HG03342 (cell line): ENCODE data around the gene KCNN3.
A peak's percentile ranks its signal among the peaks of the same experiment; 100 is the strongest.

ENCODE experiments used
- ATAC-seq: cut with Tn5 transposase; IDR thresholded peaks from one replicate; pipeline ENCODE4 v1.9.1; 2021; ENCODE audit warnings: mild to moderate bottlenecking, moderate library complexity; ENCODE audit not compliant: unreplicated experiment

Gene KCNN3

DNA sequence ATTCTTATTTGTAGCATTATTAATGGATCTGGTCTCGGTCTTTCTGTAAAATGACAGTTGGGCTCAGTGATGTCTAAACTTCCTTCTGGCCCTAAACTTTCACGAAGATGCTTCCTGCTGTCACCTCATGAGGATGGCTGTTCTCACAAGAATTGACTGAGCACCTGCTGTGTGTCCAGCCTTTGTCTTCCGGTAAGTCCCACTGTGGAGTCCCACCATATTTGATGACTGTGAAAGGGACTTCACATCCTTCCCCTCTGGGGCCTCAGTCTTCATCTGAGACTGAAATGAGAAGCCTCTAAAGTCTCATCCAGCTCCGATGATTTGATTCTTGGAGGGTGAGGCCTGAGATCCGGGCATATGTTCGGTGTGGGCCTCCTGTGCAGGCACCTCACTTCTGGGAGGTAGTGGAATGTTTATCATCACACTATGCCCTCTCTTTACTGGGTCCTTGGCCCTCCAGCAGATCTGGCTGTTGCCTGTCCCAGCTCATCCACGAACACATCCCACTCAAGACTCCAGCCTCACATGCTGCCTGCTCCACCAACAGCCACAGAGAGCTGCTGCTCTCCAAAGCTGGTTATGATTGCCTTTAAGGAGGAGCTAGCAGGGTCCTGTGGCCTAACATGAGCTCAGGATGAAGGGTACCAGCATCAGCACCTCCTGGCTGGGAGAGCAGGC lies 95.8 kb downstream of the KCNN3 start:
- ATAC-seq, result no peak

DNA sequence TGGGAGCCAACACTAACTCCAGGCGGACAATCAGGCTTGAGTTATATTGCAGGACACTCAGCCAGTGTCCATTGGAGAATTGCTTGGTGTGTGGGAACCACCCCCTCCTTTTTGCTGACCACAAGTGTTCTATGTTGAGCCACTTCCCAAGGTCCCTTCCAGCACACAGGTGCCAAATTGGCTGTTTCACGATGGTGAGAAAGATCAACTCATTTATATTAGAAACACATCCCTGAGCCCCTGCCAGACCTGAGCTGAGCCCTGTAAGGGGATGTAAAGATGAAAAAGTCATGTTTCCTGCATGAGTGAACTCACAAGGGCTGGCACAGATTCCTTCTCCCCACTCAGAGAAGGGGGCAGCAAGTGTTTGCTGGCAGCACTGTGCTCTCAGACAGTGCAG lies 96.5 kb downstream of the KCNN3 start:
- no peak for ATAC-seq

DNA sequence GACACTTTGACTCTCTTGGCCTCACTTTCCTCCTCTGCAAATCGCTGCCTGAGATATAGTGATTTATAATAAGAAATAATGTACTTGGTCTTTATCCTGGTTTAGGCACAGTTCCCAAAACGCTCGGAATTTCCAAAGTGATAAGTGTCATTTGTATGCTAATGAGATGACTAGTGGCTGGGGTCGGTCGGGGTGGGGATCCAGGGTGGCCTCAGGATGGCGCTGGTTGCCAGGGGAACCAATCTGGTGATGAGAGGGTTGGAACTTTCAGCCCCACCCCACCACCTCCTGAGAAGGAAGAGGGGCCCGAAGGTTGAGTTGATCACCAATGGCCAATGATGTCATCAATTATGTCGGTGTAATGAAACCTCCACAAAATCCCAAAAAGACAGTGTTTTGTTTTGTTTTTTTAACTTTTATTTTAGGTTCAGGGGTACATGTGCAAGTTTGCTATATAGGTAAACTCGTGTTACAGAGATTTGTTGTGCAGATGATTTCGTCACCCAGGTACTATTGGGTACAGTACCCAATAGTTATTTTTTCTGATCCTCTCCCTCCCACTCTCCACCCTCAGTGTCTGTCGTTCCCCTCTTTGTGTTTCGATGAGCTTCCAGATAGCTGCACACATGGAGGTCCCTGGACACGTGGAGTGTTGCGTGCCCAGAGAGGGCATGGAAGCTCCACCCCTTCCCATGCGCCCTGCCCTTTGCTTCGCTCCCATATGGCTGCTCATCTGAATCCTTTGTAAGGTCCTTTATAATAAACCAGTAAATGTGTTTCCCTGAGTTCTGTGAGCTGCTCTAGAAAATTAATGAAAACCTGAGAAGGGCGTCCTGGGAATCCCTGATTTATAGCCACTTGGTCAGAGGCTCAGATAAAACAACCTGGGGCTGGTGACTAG lies 97.2 kb downstream of the KCNN3 start:
- ATAC-seq, result no peak

DNA sequence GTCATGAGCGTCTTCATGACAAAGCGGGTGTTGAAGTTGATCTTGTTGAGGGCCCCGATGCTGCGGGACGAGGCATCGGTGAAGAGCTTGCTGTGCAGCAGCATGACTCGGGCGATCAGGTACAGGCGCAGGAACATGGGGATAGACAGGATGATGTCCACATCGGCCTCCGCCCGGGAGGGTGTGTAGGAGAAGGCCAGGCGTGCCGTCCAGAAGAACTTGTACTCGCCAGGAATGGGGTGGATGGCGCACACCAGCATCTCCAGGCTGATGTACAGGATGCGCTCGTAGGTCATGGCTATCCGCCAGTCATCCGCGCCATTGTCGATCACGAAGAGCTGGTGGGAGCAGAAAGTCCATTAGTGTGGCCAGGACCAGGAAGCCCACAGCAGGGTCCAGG lies 98.0 kb downstream of the KCNN3 start:
- ATAC-seq, result no peak

DNA sequence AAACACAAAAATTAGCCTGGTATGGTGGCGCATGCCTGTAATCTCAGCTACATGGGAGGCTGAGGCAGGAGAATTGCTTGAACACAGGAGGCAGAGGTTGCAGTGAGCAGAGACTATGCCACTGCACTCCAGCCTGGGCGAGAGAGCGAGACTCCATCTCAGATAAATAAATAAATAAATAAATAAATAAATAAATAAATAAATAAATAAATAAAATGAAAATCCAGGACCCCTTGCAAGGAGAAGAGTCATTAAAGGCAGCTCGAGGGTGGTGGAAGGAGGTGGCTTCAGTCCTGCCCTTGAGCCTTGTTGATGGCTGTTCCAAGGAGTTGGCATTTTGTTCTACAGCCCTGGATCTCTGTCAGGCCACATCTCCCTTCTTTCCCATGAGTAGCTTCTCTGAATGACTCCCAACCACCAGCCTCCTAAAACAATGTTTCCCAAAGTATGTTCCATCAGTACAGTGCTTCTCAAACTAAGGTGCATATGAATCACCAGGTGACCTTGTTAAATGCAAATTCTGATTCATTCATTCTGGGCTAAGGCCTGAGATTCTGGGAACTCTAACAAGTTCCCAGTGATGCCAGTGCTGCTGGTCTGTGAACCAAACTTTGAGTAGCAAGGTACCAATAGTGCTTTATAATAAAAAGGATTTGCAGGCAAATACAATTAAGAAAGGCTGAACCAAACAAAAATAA lies 99.0 kb downstream of the KCNN3 start:
- no peak for ATAC-seq

DNA sequence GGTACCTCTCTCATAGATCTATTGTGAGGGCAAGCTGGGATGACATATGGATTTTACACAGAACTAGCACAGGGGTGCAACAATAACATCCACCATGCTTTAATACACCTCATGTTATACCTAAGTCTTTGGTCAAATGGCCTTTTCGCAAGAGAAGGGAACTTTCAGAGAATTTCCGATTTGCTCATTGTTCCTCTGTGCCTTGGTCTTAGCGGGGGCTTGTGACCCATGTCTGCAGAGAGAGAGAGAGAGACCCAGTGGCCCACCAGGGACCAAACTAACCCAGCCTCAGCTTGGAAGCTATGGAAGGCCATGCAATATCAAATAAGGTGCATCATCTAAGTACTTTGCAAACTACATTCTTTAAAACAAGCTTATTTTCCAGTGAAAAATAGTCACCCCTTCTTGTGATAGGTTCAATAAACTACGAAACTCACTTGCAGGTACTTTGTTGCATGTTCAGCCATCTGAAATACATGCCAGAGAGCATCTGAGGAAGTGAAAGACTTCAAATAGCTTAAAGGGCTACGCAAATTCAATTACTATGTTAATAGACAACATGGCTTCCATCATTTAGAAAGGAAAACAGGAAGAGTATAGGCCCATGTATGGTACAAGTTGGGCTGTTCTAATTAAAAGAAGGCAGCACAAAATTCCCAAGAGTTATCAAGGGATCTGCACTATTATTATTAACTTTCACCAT lies 100.7 kb downstream of the KCNN3 start:
- ATAC-seq, result no peak

DNA sequence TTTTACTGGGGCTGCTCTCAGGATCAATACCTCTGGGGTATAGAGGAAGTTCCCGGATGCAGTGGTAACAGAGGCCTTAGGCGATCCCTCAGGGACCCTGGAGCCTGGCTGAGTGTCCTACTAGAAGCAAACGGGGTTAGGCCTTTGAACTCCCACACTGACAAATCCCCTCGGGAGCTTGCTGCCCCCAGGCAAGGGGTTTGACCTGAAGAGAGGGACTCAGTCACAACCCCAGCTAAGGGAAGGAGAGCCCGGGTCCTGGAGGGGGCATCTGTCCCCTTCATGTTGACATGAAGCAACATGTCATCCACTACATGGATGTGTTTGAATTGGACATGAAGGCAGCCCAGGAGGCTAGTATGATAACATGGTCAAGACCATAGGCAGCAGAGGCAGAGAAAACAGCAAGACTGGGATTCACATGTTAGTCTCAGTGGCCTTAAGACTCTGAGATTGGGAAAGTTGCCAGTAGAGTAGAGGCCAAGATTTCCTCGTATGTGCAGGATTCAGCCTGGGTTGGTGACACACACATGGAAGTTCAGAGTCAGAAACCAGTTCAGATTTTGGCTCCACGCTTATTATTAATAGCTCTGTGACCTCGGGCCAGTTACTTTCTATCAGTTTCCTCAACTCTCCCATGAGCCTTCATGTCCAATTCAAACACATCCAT lies 101.5 kb downstream of the KCNN3 start:
- ATAC-seq, result no peak

DNA sequence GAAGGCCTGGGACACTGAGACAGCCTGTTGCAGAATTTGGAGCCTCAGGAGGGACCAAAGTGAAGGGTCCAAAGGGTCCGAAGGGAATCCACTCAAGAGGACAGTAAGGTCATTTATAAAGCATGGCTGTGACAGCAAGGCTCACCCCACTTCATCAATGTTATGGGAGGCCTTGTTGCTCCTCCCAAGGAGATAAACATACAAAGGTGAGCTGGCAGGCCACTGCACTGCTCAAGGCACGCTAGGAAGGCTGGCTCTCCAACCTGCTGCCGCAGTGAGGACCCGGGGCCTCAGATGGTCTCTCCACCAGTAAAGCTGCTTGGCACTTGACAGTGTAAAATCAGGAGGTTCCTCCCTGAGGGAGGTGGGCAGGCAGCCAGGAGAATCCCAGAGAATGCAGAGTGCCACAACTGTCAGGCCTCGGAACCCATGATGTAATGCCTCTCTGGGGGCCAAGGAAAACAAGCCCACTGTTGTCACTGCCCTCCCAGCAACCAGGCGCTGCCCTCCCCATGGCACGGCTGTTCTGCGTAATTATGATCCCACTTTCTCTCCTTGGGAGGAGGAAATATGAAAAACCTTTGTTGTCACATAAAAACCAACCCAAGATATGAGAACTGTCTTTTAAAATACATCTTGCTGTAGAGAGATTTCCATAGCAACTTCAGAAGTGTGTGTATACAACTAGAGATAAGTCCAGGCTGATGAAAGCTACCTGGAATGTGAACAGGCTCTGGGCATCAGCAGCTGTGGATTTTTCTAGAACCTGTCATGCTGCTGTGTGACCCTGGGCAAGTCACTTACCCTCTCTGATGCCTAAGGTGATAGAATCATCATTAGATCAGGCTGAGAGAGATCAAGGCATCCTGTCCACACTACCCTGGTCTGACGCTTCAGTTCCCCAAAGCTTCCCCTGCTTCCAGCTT lies 102.5 kb downstream of the KCNN3 start:
- ATAC-seq, result no peak

DNA sequence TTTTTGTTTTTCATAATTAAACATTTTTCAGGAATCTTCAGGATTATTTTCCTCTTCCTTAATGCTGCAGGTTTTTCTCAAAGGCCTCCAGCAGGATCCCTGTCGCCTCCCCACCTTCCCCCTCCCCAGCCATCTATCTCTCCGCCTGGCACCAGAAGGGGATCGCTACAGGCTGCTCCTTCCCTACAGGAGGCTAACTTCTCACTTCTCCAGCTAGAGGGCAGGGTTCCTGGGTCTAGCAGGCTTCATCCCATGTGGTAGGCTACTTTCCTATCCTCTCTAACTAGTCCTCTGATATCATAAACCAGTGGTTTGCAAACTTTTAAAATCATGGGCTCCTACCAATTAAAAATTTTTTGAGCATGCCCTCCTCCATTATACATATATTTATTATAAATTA lies 104.1 kb downstream of the KCNN3 start:
- no peak for ATAC-seq

DNA sequence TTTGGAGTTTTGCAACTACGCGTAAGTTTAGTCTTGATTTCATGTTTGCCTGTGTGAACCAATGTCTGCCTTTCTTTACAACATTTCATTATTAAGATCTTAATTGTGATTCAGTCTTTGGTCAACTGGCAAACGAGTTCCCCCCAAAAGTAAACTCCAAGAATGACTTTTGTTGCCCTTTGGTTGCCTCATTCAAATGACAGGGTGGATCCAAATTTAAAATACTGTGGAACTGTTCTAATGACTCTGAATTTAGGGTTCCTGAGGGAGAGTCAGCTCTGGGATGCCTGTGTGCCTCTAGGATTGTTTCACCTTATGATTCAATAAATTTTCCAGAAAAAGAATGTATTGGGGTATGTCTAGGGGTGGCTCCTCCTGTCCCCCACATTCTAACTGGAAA lies 105.3 kb downstream of the KCNN3 start:
- no peak for ATAC-seq

DNA sequence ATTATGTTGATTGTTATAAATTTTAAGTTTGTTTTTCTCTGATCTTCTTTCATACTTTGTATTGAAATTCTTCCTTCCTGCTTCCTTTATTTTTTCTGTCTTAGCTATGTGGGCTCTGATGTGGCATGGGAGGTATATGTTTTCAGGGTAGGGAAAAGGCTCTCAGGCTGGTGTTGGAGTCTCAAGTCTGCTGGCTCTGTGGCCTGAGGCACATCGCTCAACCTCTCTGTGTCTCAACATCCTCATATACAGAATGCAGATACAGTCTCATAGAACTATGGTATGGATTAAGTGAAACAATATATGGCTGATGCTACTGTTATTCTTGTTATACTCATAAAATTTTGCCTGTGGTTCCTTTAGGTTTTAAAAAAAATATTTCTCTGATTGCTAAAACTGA lies 105.9 kb downstream of the KCNN3 start:
- no peak for ATAC-seq

DNA sequence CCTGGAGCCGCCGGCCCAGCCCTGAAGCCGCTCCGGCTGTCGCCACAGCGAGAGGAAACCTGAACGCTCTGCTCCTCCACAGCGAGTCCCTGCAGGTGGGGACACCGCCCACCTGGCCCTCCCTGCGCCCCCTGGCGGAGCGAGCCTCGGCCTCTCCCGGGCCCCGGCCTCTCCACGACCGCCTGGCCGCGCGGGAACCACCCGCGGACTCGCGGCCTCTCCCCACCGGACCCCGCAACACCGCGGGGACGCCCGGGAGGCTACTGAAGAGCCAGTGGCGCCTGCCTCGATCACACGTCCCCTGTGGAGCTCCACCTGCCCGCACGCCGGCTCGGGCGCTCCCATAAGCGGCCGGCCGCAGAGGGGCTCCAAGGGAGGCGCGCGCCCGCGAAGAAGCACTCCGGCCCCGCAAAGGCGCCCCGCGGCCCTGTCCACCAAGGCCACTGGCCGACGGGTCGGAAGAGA lies 109.6 kb downstream of the KCNN3 start:
- peak; percentile 67 for ATAC-seq

DNA sequence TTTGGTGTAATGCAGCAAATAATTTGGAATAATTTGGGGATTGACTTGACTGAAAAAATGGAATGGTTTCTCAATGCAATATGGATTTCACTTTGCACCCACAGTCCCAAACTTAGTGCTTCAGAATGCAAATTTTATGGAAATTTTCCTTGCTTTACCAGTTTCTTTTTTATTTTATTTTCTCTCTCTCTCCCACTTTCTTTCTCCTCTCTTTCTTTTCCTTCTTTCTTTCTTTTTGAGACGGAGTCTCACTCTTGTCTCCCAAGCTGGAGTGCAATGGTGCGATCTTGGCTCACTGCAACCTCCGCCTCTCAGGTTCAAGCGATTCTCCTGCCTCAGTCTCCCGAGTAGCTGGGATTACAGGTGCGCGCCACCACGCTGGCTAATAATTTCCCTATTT lies 110.3 kb downstream of the KCNN3 start:
- ATAC-seq, result no peak

DNA sequence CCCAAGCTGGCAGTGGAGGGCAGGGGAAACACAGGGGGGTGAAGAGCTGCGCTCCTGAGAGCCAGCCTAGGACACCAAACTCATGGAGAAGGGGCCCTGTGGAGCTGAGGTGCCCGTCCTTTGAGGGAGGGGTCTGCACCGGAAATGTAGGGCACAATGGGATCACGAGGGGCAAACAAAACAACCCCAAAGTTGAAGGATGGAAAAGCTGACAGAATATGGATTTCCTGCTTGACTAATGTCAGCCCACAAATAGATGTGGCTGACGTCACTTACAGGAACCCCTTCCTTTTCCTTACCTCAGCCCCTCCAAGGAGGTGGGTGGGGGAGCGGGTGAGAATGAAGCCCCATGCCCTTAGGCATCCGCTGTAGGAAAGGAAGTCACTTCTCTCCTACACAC lies 110.9 kb downstream of the KCNN3 start:
- no peak for ATAC-seq

DNA sequence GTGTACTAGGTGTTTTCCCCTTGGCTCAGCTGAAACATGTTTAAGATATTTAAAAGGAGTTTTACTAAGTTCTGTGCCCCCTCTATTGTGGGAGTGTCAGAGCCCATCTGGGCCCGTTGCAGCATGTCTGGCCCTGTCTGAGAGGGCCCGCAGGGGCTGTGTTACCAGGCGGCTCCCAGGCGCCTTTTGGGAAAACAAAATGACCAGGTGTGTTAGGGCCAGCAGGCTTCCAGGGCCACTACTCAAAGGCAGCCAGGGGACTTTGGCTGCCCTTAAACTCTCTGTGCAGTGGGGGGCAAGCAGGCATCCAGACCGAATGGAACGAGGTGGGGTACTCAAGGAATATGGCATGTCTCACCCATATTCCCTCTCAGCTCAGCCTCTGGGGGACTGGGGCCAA lies 111.7 kb downstream of the KCNN3 start:
- ATAC-seq, result no peak

DNA sequence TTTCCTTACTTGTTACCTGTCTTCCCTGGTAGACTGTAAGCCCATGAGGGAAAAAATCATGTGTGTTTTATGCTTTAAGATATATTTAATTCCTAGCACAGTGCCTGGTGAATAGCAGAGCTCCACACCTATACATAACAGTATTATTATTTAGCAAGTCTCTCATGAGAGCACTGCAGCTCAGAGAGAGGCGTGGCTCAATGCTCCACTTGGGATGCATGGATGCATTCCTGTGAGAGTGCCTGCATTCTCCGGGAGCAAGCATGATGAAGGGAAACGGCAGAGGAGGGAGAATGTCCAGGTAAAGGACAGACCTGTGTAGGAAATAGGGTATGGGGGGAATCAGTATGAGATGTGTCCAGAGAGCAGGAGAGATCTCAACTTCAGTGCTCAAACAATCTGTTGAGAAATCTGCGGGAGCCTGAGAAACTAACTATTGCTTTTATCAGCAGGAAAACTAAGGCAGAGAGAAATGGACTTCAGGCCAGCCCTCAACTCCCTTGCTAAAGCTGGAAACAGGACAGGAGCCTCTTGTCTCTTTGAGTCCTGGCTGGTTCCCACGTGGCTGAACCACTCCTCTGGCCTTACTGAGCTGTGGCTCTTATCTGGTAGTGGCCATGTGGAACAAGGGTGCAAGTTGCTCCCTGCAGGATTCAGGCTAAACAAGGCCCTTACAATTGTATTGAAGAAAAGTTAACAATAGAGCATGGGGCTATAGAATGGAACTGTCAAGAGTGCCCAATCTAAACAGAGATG lies 113.1 kb downstream of the KCNN3 start:
- no peak for ATAC-seq

DNA sequence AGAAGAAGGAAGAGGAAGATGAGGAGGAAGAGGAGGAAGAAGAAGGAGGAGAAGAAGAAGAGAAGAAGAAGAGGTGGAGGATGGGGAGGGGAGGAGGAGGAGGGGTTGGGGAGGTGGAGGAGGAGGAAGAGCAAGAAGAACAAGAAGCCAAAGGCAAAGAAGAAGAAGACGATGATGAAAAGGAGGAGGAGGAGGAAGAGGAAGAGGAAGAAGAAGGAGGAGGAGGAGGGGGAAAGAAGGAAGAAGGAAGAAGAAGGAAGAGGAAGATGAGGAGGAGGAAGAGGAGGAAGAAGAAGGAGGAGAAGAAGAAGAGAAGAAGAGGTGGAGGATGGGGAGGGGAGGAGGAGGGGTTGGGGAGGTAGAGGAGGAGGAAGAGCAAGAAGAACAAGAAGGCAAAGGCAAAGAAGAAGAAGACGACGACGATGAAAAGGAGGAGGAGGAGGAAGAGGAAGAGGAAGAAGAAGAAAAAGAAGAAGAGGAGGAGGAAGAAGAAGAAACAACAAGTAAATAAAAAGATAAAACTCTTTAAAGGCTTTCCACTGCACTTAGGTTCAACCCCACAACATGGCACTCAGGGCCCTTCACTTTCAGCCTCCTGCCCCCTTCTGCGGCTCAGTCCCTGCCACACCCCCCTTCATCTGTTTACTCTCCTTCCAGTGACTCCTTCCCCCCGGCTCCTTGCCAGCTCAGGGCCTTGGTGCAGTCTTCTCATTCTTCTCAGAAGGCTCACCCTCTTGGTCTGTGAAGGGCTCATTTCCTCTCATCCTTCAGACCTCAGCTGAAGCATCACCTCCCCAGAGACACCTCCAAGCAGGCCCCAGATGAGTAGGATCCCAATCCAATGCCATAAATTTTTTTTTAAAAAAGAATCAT lies 114.0 kb downstream of the KCNN3 start:
- no peak for ATAC-seq

DNA sequence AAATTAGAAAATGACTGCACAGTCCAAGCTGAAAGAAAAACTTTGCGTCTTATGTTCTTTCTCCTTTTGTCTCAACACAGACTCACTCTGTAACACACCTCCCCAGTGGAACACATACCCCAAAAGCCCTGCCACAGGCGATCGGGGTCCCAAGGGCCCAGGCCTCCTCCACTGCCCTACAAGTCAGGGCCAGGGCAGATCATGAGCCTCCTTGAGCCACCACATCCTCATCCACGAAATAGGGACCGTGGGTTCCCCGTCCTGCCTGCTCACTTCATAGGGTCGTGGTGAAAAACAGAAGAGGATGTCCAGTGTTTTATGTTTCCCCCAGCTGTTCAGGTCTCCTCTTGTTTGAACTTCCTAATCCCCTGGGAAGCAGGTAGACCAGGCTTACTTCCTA lies 116.7 kb downstream of the KCNN3 start:
- no peak for ATAC-seq
